SK-N-SH (cell line): ENCODE results near the gene EXOSC2. TPM values are rescaled to one million over a fixed set of nuclear protein-coding genes. Genes with fewer than 3 reads are reported as not detected.
A peak's percentile ranks its signal among the peaks of the same experiment; 100 is the strongest.

ENCODE experiments used
- CTCF ChIA-PET: fragments of 300-600, 350-600 bp; formaldehyde crosslinking; extraction: SDS; loops from one replicate; lab custom pipeline; 2021; lab: Yijun Ruan, JAX
- POLR2A ChIA-PET: fragments of 350-600 bp; sonication (Branson Sonifier 250); formaldehyde crosslinking; extraction: SDS; loops from one replicate; lab custom pipeline; 2020; ENCODE audit warnings: antibody characterized with exemption, inconsistent platforms; lab: Yijun Ruan, JAX
- DNase-seq: peaks from one replicate; pipeline ENCODE4 v3.0.0; 2012
- H2AFZ ChIP-seq: fragments of 200-600 bp; sonication (generic); 2 replicates; pipeline ENCODE4 v1.8.1; 2016; ENCODE audit warnings: antibody characterized with exemption, mild to moderate bottlenecking, low read depth
- H3F3A ChIP-seq: fragments of 200-600 bp; sonication (generic); replicated peaks from 2 replicates; pipeline ENCODE3; 2016; ENCODE audit warnings: antibody characterized with exemption, mild to moderate bottlenecking; ENCODE audit not compliant: insufficient read depth
- H3K27ac ChIP-seq, 2 experiments: fragments of 200-500 bp in 1 of 2; fragments of 200-600 bp in 1 of 2; sonication (Bioruptor generic) in 1 of 2; sonication (generic), shearing (Covaris generic) in 1 of 2; 2 replicates each; pipeline versions ENCODE4 v1.5.1 to v1.6.1; 2014 to 2016; ENCODE audit warnings: low read depth in 2 of 2, inconsistent platforms in 1 of 2, low read length in 1 of 2, mild to moderate bottlenecking in 1 of 2, mixed read lengths in 1 of 2
- H3K27me3 ChIP-seq: fragments of 200-600 bp; sonication (generic), shearing (Covaris generic); 2 replicates; pipeline ENCODE4 v1.6.1; 2016; ENCODE audit warnings: mixed run types; ENCODE audit not compliant: insufficient read depth
- H3K36me3 ChIP-seq, 2 experiments: fragments of 200-500 bp in 1 of 2; fragments of 200-600 bp in 1 of 2; sonication (Bioruptor generic) in 1 of 2; sonication (generic) in 1 of 2; replicated peaks in 1 of 2; 2 replicates each; pipeline versions ENCODE3 to v1.5.1; 2014 to 2016; ENCODE audit warnings: low read length in 1 of 2, mild to moderate bottlenecking in 1 of 2; ENCODE audit not compliant: insufficient read depth in 2 of 2, control insufficient read depth in 1 of 2
- H3K4me1 ChIP-seq, 2 experiments: fragments of 200-500 bp in 1 of 2; fragments of 200-600 bp in 1 of 2; sonication (Bioruptor generic) in 1 of 2; sonication (generic), shearing (Covaris generic) in 1 of 2; 2 replicates each; pipeline versions ENCODE4 v1.5.1 to v1.6.1; 2014 to 2016; ENCODE audit warnings: low read depth in 1 of 2, low read length in 1 of 2, mixed run types in 1 of 2; ENCODE audit not compliant: insufficient read depth in 2 of 2, control insufficient read depth in 1 of 2
- H3K4me2 ChIP-seq: fragments of 200-600 bp; sonication (generic), shearing (Covaris generic); 2 replicates; pipeline ENCODE4 v1.6.1; 2017; ENCODE audit warnings: mixed run types
- H3K4me3 ChIP-seq, 2 experiments: fragments of 200-500 bp in 1 of 2; fragments of 200-600 bp in 1 of 2; sonication (Bioruptor generic) in 1 of 2; sonication (generic), shearing (Covaris generic) in 1 of 2; 2 replicates each; pipeline versions ENCODE4 v1.5.1 to v1.8.1; 2014 to 2016; ENCODE audit warnings: low read depth in 2 of 2, inconsistent platforms in 1 of 2, low read length in 1 of 2, mild to moderate bottlenecking in 1 of 2, mixed read lengths in 1 of 2, moderate library complexity in 1 of 2
- H3K79me2 ChIP-seq: fragments of 200-600 bp; sonication (generic); 2 replicates; pipeline ENCODE4 v1.8.1; 2017; ENCODE audit warnings: mild to moderate bottlenecking; ENCODE audit not compliant: insufficient read depth
- H3K9ac ChIP-seq: fragments of 200-600 bp; sonication (generic); 2 replicates; pipeline ENCODE4 v1.6.1; 2017; ENCODE audit warnings: mixed run types
- H3K9me2 ChIP-seq: fragments of 200-600 bp; sonication (generic); 2 replicates; pipeline ENCODE4 v1.6.1; 2017; ENCODE audit warnings: mixed run types
- H3K9me3 ChIP-seq: fragments of 200-600 bp; sonication (generic); 2 replicates; pipeline ENCODE4 v1.6.1; 2017; ENCODE audit warnings: mixed run types, mild to moderate bottlenecking, moderate library complexity
- H4K20me1 ChIP-seq: fragments of 200-600 bp; sonication (generic); 2 replicates; pipeline ENCODE4 v1.6.1; 2017; ENCODE audit warnings: mild to moderate bottlenecking, mixed run types; ENCODE audit not compliant: insufficient read depth
- CTCF ChIP-seq: fragments of 200-600 bp; sonication (generic); IDR thresholded peaks from 2 replicates; pipeline ENCODE4 v1.6.1; 2017; ENCODE audit warnings: antibody characterized with exemption, mild to moderate bottlenecking, moderate library complexity
- EZH2phosphoT487 ChIP-seq: fragments of 200-600 bp; sonication (generic); IDR thresholded peaks from 2 replicates; pipeline ENCODE4 v1.6.1; 2017; ENCODE audit warnings: low read depth, mixed run types, mild to moderate bottlenecking, antibody characterized with exemption, moderate library complexity, borderline replicate concordance
- FOSL2 ChIP-seq: IDR thresholded peaks from 2 replicates; pipeline ENCODE4 v1.4.0; 2012; ENCODE audit warnings: low read depth, mild to moderate bottlenecking, moderate library complexity, borderline replicate concordance
- FOXM1 ChIP-seq: IDR thresholded peaks from 2 replicates; pipeline ENCODE4 v1.4.0; 2012; ENCODE audit warnings: low read depth, mild to moderate bottlenecking
- IRF3 ChIP-seq: fragments of 150-350 bp; IDR thresholded peaks from 2 replicates; pipeline ENCODE4 v1.6.1; 2016; ENCODE audit warnings: mild to moderate bottlenecking, low read depth, low read length
- MXI1 ChIP-seq: IDR thresholded peaks from 2 replicates; pipeline ENCODE4 v1.6.1; 2012; ENCODE audit warnings: mild to moderate bottlenecking, low read depth, low read length, improper control_type of control experiment
- RCOR1 ChIP-seq: fragments of 150-350 bp; IDR thresholded peaks from 2 replicates; pipeline ENCODE4 v1.6.1; 2017; ENCODE audit warnings: antibody characterized with exemption, low read length
- REST ChIP-seq: IDR thresholded peaks from 2 replicates; pipeline ENCODE4 v1.6.1; 2012; ENCODE audit warnings: mild to moderate bottlenecking, low read depth, low read length, moderate library complexity
- RFX5 ChIP-seq: IDR thresholded peaks from 2 replicates; pipeline ENCODE4 v1.6.1; 2012; ENCODE audit warnings: mild to moderate bottlenecking, improper control_type of control experiment, low read length
- SIN3A ChIP-seq: IDR thresholded peaks from 2 replicates; pipeline ENCODE4 v1.6.1; 2012; ENCODE audit warnings: low read depth, mild to moderate bottlenecking, low read length, moderate library complexity, borderline replicate concordance
- TAF1 ChIP-seq: IDR thresholded peaks from 2 replicates; pipeline ENCODE4 v1.6.1; 2012; ENCODE audit warnings: low read depth, mild to moderate bottlenecking, low read length, moderate library complexity, borderline replicate concordance
- TCF12 ChIP-seq: IDR thresholded peaks from 2 replicates; pipeline ENCODE4 v1.4.0; 2012
- USF2 ChIP-seq: fragments of 150-350 bp; IDR thresholded peaks from 2 replicates; pipeline ENCODE4 v1.6.1; 2017; ENCODE audit warnings: antibody characterized with exemption, low read length, low read depth, borderline replicate concordance
- WGBS: methylation state at CpG from one replicate; pipeline ENCODE4 v1.1.6; 2017; ENCODE audit warnings: low lambda C conversion rate; 5-methylcytosine and 5-hydroxymethylcytosine counted together
- polyA plus RNA-seq, 3 experiments: library from polyadenylated mRNA; depleted of rRNA; stranded (reverse); fragments of >200 nt; gene quantifications; 2 replicates each; pipeline ENCODE4 v1.2.3, GENCODE V29; 2012

EXOSC2 gene
- polyA plus RNA-seq, 1 of the 3 experiments (the other 2 are of a cell fraction) = 28.7 TPM

GRCh38 chr9:130665029-130665430 is 28.6 kb upstream of the EXOSC2 start (continued):
- TF ChIP-seq FOSL2 (no peak), CTCF (no peak), SIN3A (no peak), USF2 (no peak), REST (no peak)

GRCh38 chr9:130665431-130666392 is 27.9 kb upstream of the EXOSC2 start:
- DNase-seq = peak; percentile 54
- WGBS = 19% methylated on average over 29 of the region's 61 CpGs

More at GRCh38 chr9:130665431-130666392, 27.9 kb upstream of the EXOSC2 start:
- Histone ChIP-seq H4K20me1 (peaks cover 8% of the 10 kb centered on the region; the same call in 1 of the 2 replicates), H3K9ac (no peak overlapping the region), H2AFZ (no peak overlapping the region), H3K9me2 (no peaks in the 10 kb centered on the region), H3K4me1 (peaks cover 0 to 3% of the 10 kb centered on the region in 2 experiments; a peak in 1 of 4 replicates), H3K79me2 (no peaks in the 10 kb centered on the region), H3F3A (no peaks in the 10 kb centered on the region), H3K36me3 (no peaks in the 10 kb centered on the region), H3K27me3 (peaks cover 67% of the 10 kb centered on the region), H3K27ac (no peak overlapping the region), H3K9me3 (no peaks in the 10 kb centered on the region), H3K4me2 (no peak overlapping the region), H3K4me3 (no peak overlapping the region)
- TF ChIP-seq TAF1 (no peak), EZH2phosphoT487 (peak; percentile 91), FOXM1 (no peak), RFX5 (no peak), MXI1 (no peak), TCF12 (no peak), IRF3 (no peak), RCOR1 (no peak)
- ChIA-PET POLR2A (no interaction called here), CTCF (interaction anchor here (1.0 to 1.7 kb wide), 3 partner anchors 17 to 343 kb away, joined by 3 to 12 read pairs (median 8); partner anchors contain the start of gene LAMC3)
